Endothelial cell of coronary artery (primary cell): Measurements from ENCODE around the gene SHISA8. TPM values are rescaled to one million over a fixed set of nuclear protein-coding genes. Genes with fewer than 3 reads are reported as not detected.

Source experiments
- total RNA-seq: library from RNA; depleted of rRNA; stranded (reverse); fragments of >200 nt; gene quantifications from 2 replicates; pipeline ENCODE4 v1.2.3, GENCODE V29; 2014

Gene SHISA8
- not detected in 2 replicates for total RNA-seq

GRCh38 chr22:41915035-41915785, at the start of gene SHISA8:
SHISA8 (minus strand) TSS chr22:41915074; CDS start chr22:41914667, 407 bp downstream.

GRCh38 chr22:41951898-41952474, 37.1 kb upstream of the SHISA8 start, which contains the start of gene SMIM45:
SMIM45 (plus strand) TSS chr22:41952150.

GRCh38 chr22:41946629-41947423, 32.0 kb upstream of the SHISA8 start, which contains the start of gene CENPM:
CENPM (minus strand) TSS chr22:41947152; CDS start chr22:41947076, 76 bp downstream.

Other genes starting within 250 kb of the SHISA8 start
- gene SNU13, start 226.2 kb downstream of the SHISA8 start, total RNA-seq = 86.8 and 90.6 TPM in 2 replicates
- 0.56 and 0.81 TPM in 2 replicates for gene MEI1, start 215.6 kb downstream of the SHISA8 start, total RNA-seq
- 5.0 and 6.1 TPM in 2 replicates for gene CCDC134, start 114.4 kb downstream of the SHISA8 start, total RNA-seq
- 23.4 and 40.6 TPM in 2 replicates for gene SREBF2, start 82.0 kb downstream of the SHISA8 start, total RNA-seq
- gene TNFRSF13C, start 11.7 kb upstream of the SHISA8 start, total RNA-seq = under 0.01 TPM in 1 of 2 replicates, not detected in the other
- 9.2 and 22.0 TPM in 2 replicates for gene CENPM, start 32.1 kb upstream of the SHISA8 start, total RNA-seq
- 0.09 TPM in 1 of 2 replicates, not detected in the other for gene SEPTIN3, start 54.4 kb upstream of the SHISA8 start, total RNA-seq
- gene WBP2NL, start 83.7 kb upstream of the SHISA8 start, total RNA-seq = under 0.01 and 0.28 TPM in 2 replicates
- gene NAGA, start 155.7 kb upstream of the SHISA8 start, total RNA-seq = 32.3 and 36.1 TPM in 2 replicates
- gene PHETA2, start 159.2 kb upstream of the SHISA8 start, total RNA-seq = 16.3 and 22.4 TPM in 2 replicates
- 11.1 and 13.6 TPM in 2 replicates for gene SMDT1, start 164.6 kb upstream of the SHISA8 start, total RNA-seq
- 48.8 and 56.4 TPM in 2 replicates for gene NDUFA6, start 175.7 kb upstream of the SHISA8 start, total RNA-seq
- gene CYP2D6, start 215.7 kb upstream of the SHISA8 start, total RNA-seq = 0.18 and 0.19 TPM in 2 replicates